ENCODE data around the gene PPP1CC. TPM values are rescaled to one million over a fixed set of nuclear protein-coding genes. Genes with fewer than 3 reads are reported as not detected.

PPP1CC gene
- total and polyA plus RNA-seq, 8 donors: 33.3 to 92.7 (median 70.2) TPM

DNA sequence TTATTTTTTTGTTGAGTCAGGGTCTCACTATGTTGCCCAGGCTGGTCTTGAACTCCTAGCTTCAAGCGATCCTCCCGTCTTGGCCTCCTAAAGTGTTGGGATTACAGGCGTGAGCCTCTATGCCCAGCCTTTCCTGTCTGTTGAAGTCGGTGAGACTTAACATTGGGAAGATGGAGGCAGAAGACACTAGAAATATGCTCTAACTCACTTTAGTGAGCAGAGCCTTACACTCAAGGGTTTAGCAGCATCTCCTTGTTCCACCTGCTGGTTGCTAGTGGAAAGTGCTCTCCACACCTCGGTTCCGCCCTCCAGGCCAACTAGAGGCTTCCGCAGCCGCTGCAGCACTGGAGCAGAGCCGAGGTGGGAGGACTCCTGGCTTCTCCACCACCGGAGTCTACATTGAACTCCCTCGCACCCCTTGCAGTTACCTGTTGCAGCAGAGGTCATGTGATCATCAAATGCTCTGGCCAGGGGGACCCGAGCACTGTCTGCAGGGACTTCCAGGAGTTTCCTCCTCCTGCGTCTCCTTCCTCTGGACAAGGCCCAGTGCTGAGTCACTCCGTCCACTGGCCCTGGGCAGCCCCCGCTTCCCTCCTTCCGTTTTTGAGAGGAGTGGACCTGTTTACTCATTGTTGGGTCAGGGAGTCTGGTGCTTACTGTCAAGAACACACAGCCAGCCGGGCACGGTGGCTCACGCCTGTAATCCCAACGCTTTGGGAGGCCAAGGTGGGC lies 44.4 kb downstream of the PPP1CC start:
- no peaks in the 10 kb centered on the region for H3K36me3 ChIP-seq
- H3K4me3 ChIP-seq: peak overlapping the region in 1 of 4 donors; percentile 28
- intact Hi-C loops (cut with DNase I): no loop called here
- no peak overlapping the region for H3K27ac ChIP-seq
- TF ChIP-seq, protein P1, sequence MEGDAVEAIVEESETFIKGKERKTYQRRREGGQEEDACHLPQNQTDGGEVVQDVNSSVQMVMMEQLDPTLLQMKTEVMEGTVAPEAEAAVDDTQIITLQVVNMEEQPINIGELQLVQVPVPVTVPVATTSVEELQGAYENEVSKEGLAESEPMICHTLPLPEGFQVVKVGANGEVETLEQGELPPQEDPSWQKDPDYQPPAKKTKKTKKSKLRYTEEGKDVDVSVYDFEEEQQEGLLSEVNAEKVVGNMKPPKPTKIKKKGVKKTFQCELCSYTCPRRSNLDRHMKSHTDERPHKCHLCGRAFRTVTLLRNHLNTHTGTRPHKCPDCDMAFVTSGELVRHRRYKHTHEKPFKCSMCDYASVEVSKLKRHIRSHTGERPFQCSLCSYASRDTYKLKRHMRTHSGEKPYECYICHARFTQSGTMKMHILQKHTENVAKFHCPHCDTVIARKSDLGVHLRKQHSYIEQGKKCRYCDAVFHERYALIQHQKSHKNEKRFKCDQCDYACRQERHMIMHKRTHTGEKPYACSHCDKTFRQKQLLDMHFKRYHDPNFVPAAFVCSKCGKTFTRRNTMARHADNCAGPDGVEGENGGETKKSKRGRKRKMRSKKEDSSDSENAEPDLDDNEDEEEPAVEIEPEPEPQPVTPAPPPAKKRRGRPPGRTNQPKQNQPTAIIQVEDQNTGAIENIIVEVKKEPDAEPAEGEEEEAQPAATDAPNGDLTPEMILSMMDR (IDR thresholded peaks at IDR 0.05): peak; percentile 43 to 70 (median 54)
- H3K9me3 ChIP-seq: no peaks in the 10 kb centered on the region
- ATAC-seq (peak; percentile 88 to 94 (median 90)), FAIRE-seq (no peak), DNase-seq (peak; percentile 58 to 85 (median 74))
- no peaks in the 10 kb centered on the region for H3K27me3 ChIP-seq
- 39 to 47% methylated on average over 20 of the region's 20 CpGs for WGBS, 2 donors
- no peaks in the 10 kb centered on the region for H3K4me1 ChIP-seq

DNA sequence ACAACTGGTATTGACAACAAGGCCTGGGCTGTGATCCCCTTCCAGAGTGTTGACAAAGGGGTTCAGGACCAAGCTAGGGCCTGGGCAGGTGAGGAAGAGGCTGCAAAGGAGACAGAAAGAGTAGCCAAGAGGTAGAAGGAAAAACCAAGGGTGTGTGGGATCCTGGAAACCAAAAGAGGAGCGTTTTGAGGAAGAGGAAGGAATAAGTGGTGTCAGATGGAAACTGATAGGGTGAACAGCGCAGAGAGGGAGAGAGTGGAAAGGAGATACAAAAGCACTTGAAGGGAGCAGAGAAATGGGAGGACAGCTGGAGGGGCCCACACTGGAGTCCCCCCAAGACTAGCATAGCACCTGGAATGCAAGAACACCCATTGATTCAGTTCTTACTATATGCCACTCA lies 45.5 kb downstream of the PPP1CC start:
- Histone ChIP-seq H3K36me3 (no peaks in the 10 kb centered on the region), H3K27me3 (no peaks in the 10 kb centered on the region), H3K27ac (no peak overlapping the region), H3K4me1 (no peaks in the 10 kb centered on the region), H3K9me3 (no peaks in the 10 kb centered on the region), H3K4me3 (no peak overlapping the region)
- no peak for ATAC-seq
- no peak for DNase-seq
- FAIRE-seq: no peak
- WGBS, 2 donors: 78 to 84% methylated on average over 2 of the region's 2 CpGs
- TF ChIP-seq, protein P1 (IDR thresholded peaks at IDR 0.05): no peak
- intact Hi-C loops (cut with DNase I): no loop called here

DNA sequence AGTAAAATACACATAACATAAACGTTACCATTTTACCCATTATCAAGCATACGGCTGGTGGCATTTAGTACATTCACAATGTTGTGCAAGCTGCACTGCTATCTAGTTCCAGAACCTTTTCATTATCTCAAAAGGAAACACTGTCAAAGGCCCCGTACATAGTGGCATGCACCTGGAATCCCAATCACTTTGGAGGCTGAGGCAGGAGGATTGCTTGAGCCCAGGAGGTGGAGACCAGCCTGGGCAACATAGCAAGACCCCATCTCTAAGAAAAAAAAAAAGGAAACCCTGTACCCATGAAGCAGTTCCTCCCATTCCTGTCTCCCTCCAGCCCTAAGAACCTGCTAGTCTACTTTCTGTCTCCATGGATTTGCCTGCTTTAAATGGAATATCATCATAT lies 46.4 kb downstream of the PPP1CC start:
- Histone ChIP-seq H3K27ac (no peak overlapping the region), H3K27me3 (no peaks in the 10 kb centered on the region), H3K36me3 (no peaks in the 10 kb centered on the region), H3K9me3 (no peaks in the 10 kb centered on the region), H3K4me1 (no peaks in the 10 kb centered on the region), H3K4me3 (no peak overlapping the region)
- 65 to 72% methylated on average over 3 of the region's 3 CpGs for WGBS, 2 donors
- intact Hi-C loops (cut with DNase I): no loop called here
- DNase-seq (no peak), FAIRE-seq (no peak), ATAC-seq (no peak)
- TF ChIP-seq, protein P1 (IDR thresholded peaks at IDR 0.05): no peak

DNA sequence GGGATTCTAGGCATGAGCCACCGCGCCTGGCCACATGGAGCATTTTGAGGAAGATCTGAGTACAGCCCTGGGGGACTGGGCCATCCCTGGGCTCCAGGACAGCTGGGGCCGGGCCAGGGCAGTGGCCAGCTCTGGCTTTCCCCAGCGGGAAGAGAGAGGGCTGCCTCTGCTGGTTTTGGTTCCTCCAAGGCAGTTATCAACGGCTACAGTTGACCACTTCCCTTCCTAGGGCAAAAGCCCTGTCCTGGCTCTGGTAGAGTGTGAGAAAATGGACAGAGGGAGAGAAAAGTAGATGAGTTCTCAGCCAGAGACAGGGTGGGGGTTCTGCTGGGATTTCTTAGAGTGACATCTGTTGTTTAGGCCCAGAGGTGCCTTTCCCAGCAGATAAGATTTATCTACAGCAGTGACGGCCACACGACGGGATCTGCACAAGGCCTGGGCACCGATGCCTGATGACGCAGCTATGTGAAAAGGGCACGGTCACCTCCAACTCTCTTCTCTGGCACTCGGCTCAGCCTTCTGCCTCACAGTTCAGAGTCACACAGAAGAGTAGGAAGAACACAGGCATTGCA lies 48.3 kb downstream of the PPP1CC start:
- TF ChIP-seq, protein P1 (IDR thresholded peaks at IDR 0.05): no peak
- WGBS, 2 donors: 53 to 60% methylated on average over 12 of the region's 12 CpGs
- intact Hi-C loops (cut with DNase I): no loop called here
- DNase-seq: peak in 3 of 6 donors; percentile 27 to 55 (median 46)
- peak; percentile 43 to 60 (median 51) for ATAC-seq
- no peak overlapping the region for H3K4me3 ChIP-seq
- H3K36me3 ChIP-seq: no peaks in the 10 kb centered on the region
- H3K27ac ChIP-seq: no peak overlapping the region
- no peak for FAIRE-seq
- H3K4me1 ChIP-seq: no peaks in the 10 kb centered on the region
- H3K27me3 ChIP-seq: no peaks in the 10 kb centered on the region
- no peaks in the 10 kb centered on the region for H3K9me3 ChIP-seq

DNA sequence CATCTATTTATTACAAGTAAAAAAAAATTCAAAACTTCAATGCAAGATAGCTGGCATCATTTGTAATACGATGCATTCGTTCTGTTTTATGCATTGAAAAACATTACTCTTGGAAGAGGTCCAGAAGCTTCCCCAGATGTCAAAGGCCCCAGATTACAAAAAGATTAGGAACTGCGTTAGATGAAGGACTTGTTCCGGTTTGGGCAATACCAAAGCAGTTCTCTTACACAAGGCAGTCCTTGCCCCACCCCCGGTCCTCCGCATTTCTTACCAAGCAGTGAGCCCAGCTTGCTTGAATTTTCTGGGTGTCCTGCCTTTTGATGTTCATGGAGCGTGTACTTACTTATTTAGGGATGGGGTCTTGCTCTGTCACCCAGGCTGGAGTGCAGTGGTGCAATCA lies 49.0 kb downstream of the PPP1CC start:
- peak overlapping the region in 1 of 4 donors; percentile 30 for H3K27ac ChIP-seq
- ATAC-seq (no peak), DNase-seq (peak in 1 of 6 donors; percentile 41), FAIRE-seq (no peak)
- no peaks in the 10 kb centered on the region for H3K27me3 ChIP-seq
- no peaks in the 10 kb centered on the region for H3K36me3 ChIP-seq
- H3K4me3 ChIP-seq: no peak overlapping the region
- TF ChIP-seq, protein P1 (IDR thresholded peaks at IDR 0.05): no peak
- no peaks in the 10 kb centered on the region for H3K9me3 ChIP-seq
- WGBS, 2 donors: 79 to 80% methylated on average over 7 of the region's 7 CpGs
- H3K4me1 ChIP-seq: no peaks in the 10 kb centered on the region
- intact Hi-C loops (cut with DNase I): no loop called here
